LNCaP clone FGC (cell line): ENCODE measurements around the gene USP36.

ENCODE experiments used
- DNase-seq: peaks from one replicate; pipeline ENCODE4 v3.0.0-alpha.2; 2011; ENCODE audit warnings: low read depth
- H3K4me3 ChIP-seq: 2 replicates; pipeline ENCODE4 v1.5.1; 2011; ENCODE audit warnings: mild to moderate bottlenecking, low read depth, low read length, control low read depth
- CTCF ChIP-seq: IDR thresholded peaks from 2 replicates; pipeline ENCODE4 v1.5.1; 2012; ENCODE audit warnings: mild to moderate bottlenecking; ENCODE audit not compliant: control insufficient read depth, insufficient read depth; ENCODE audit errors: extremely low read depth

The USP36 gene

GRCh38 chr17:78769196-78769773 is 71.3 kb downstream of the USP36 start:
- no peak for TF ChIP-seq CTCF
- H3K4me3 ChIP-seq, result no peak overlapping the region
- DNase-seq, result no peak

- H3K4me3 ChIP-seq, result peak overlapping the region; percentile 6
- DNase-seq, result no peak
- TF ChIP-seq CTCF, result no peak
Measured at GRCh38 chr17:78767806-78768205, 72.8 kb downstream of the USP36 start.

GRCh38 chr17:78766743-78767294 is 73.8 kb downstream of the USP36 start:
- DNase-seq, result no peak
- no peak for TF ChIP-seq CTCF
- no peak overlapping the region for H3K4me3 ChIP-seq

GRCh38 chr17:78766225-78766624 is 74.4 kb downstream of the USP36 start:
- TF ChIP-seq CTCF, result no peak
- DNase-seq, result no peak
- H3K4me3 ChIP-seq, result peak overlapping the region; percentile 20; the same call in 1 of the 2 replicates

GRCh38 chr17:78765821-78766220 is 74.8 kb downstream of the USP36 start:
- no peak overlapping the region for H3K4me3 ChIP-seq
- DNase-seq, result no peak
- TF ChIP-seq CTCF, result no peak

GRCh38 chr17:78764871-78765270 is 75.7 kb downstream of the USP36 start:
- TF ChIP-seq CTCF, result no peak
- no peak for DNase-seq
- H3K4me3 ChIP-seq, result no peak overlapping the region

GRCh38 chr17:78763561-78763960 is 77.1 kb downstream of the USP36 start:
- no peak for DNase-seq
- TF ChIP-seq CTCF, result no peak
- H3K4me3 ChIP-seq, result no peak overlapping the region
